ENCODE results near the gene HLA-DQA1. TPM values are rescaled to one million over a fixed set of nuclear protein-coding genes. Genes with fewer than 3 reads are reported as not detected.

Gene HLA-DQA1
- total and polyA plus RNA-seq, 2 experiments from 2014 or later = 0.42 TPM; not detected in 1

GRCh38 chr6:32623693-32624092 lies 13.5 kb upstream of the HLA-DQA1 start (continued):
- TF ChIP-seq REST (IDR thresholded peaks at IDR 0.05; ENCODE audit: unreplicated experiment) = no peak

- Histone ChIP-seq H3K79me2 (replicated peaks; ENCODE audit: insufficient read depth) (no peaks in the 10 kb centered on the region), H3K27ac (ENCODE audit: low read depth) (no peak overlapping the region), H3K4me2 (no peak overlapping the region), H3K36me3 (ENCODE audit: insufficient read depth) (no peaks in the 10 kb centered on the region), H3K4me1 (ENCODE audit: insufficient read depth) (no peaks in the 10 kb centered on the region), H3K27me3 (ENCODE audit: insufficient read depth) (no peaks in the 10 kb centered on the region), H3K4me3 (no peak overlapping the region), H3K9me2 (ENCODE audit: insufficient read depth) (no peaks in the 10 kb centered on the region), H3F3A (replicated peaks; ENCODE audit: low read depth) (no peaks in the 10 kb centered on the region), H2AFZ (no peak overlapping the region), H4K20me1 (replicated peaks; ENCODE audit: insufficient read depth) (no peaks in the 10 kb centered on the region)
- Mint-ChIP-seq H3K4me3 (no peak overlapping the region), H3K4me1 (peaks cover 11% of the 10 kb centered on the region), H3K36me3 (ENCODE audit: low read depth) (no peaks in the 10 kb centered on the region), H3K27ac (no peak overlapping the region), H3K27me3 (ENCODE audit: insufficient read depth, low read depth, poor library complexity) (no peaks in the 10 kb centered on the region), H3K9me3 (no peaks in the 10 kb centered on the region)
- TF ChIP-seq REST (IDR thresholded peaks at IDR 0.05; ENCODE audit: unreplicated experiment) = no peak
- DNase-seq (ENCODE audit: low spot score) = no peak
- no peak for ATAC-seq
Measured at GRCh38 chr6:32624565-32624964, 12.6 kb upstream of the HLA-DQA1 start.

- H3F3A ChIP-seq (replicated peaks; ENCODE audit: low read depth) = no peaks in the 10 kb centered on the region
- DNase-seq (ENCODE audit: low spot score) = no peak
- H3K4me1 ChIP-seq (ENCODE audit: insufficient read depth) = no peaks in the 10 kb centered on the region
- no peak overlapping the region for H3K4me2 ChIP-seq
- Mint-ChIP-seq H3K4me1 (peaks cover 11% of the 10 kb centered on the region), H3K27me3 (ENCODE audit: insufficient read depth, low read depth, poor library complexity) (no peaks in the 10 kb centered on the region), H3K4me3 (no peak overlapping the region), H3K36me3 (ENCODE audit: low read depth) (no peaks in the 10 kb centered on the region), H3K27ac (no peak overlapping the region), H3K9me3 (no peaks in the 10 kb centered on the region)
- H3K27me3 ChIP-seq (ENCODE audit: insufficient read depth) = no peaks in the 10 kb centered on the region
- H4K20me1 ChIP-seq (replicated peaks; ENCODE audit: insufficient read depth) = no peaks in the 10 kb centered on the region
- no peaks in the 10 kb centered on the region for H3K36me3 ChIP-seq (ENCODE audit: insufficient read depth)
- no peaks in the 10 kb centered on the region for H3K79me2 ChIP-seq (replicated peaks; ENCODE audit: insufficient read depth)
- no peaks in the 10 kb centered on the region for H3K9me2 ChIP-seq (ENCODE audit: insufficient read depth)
- no peak overlapping the region for H3K4me3 ChIP-seq
- H3K27ac ChIP-seq (ENCODE audit: low read depth) = no peak overlapping the region
- H2AFZ ChIP-seq = no peak overlapping the region
- ATAC-seq = no peak
- no peak for TF ChIP-seq ZNF462 (CRISPR knock-in tag; IDR thresholded peaks at IDR 0.05)
Measured at GRCh38 chr6:32625137-32625536, 12.1 kb upstream of the HLA-DQA1 start.

Measured in GM23338 (cell line).